22Rv1 (cell line): ENCODE data around the gene TCERG1L.

Experiments
- H3K27ac ChIP-seq: fragments of 450-650 bp; 2 replicates; pipeline ENCODE4 v1.5.1; 2017
- ZFX ChIP-seq: fragments of 450-650 bp; IDR thresholded peaks from 2 replicates; pipeline ENCODE4 v1.6.1; 2017; ENCODE audit warnings: antibody characterized with exemption, borderline replicate concordance
- TF ChIP-seq, protein P1 (sequence below): fragments of 450-650 bp; IDR thresholded peaks from 2 replicates; pipeline ENCODE4 v1.5.1; 2017; ENCODE audit warnings: mild to moderate bottlenecking

Gene TCERG1L

DNA sequence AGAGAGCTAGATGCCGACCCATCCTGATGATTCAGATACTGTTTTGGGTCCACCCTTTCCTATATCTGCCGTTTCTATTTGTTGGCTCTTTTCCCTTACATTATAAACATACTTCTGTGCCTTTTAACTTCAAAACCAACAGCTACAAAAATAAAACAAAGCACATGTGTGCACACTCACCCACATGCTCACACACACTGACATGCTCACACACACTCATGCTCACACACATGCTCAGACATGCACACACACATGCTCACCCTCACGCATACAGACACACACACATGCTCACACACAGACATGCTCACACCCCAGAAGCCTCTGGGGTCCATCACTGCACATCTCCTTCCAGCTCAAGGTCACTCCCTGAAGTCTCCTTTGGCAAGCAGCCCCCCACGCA is 88.1 kb downstream of the TCERG1L start:
- H3K27ac ChIP-seq, result no peak overlapping the region
- TF ChIP-seq, protein P1, sequence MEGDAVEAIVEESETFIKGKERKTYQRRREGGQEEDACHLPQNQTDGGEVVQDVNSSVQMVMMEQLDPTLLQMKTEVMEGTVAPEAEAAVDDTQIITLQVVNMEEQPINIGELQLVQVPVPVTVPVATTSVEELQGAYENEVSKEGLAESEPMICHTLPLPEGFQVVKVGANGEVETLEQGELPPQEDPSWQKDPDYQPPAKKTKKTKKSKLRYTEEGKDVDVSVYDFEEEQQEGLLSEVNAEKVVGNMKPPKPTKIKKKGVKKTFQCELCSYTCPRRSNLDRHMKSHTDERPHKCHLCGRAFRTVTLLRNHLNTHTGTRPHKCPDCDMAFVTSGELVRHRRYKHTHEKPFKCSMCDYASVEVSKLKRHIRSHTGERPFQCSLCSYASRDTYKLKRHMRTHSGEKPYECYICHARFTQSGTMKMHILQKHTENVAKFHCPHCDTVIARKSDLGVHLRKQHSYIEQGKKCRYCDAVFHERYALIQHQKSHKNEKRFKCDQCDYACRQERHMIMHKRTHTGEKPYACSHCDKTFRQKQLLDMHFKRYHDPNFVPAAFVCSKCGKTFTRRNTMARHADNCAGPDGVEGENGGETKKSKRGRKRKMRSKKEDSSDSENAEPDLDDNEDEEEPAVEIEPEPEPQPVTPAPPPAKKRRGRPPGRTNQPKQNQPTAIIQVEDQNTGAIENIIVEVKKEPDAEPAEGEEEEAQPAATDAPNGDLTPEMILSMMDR, result no peak
- no peak for TF ChIP-seq ZFX

DNA sequence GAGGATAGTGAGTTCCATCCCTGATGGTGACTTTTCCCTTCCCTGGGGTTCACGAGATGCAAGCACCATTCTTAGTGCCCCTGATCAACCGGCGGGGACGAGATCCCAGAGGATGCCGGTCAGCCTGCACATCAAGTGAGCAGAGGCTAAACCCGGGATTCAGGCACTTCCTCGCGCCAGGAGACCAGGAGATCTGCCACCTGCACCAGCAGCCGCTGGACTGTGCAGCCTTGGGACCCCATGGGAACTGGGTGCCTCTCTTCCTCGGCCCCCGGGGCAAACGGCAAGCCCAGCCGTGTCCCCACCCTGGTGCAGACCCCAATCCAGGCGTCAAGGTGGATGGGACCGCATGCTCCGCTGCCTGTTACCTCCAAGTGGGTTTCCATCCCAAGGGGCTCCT is 88.5 kb downstream of the TCERG1L start:
- TF ChIP-seq, protein P1, result no peak
- TF ChIP-seq ZFX, result no peak
- H3K27ac ChIP-seq, result no peak overlapping the region

- no peak overlapping the region for H3K27ac ChIP-seq
- no peak for TF ChIP-seq ZFX
- TF ChIP-seq, protein P1, result no peak
Observed at GRCh38 chr10:131221632-131222277, 89.8 kb downstream of the TCERG1L start.

GRCh38 chr10:131220601-131221171 is 90.8 kb downstream of the TCERG1L start:
- H3K27ac ChIP-seq, result no peak overlapping the region
- TF ChIP-seq, protein P1, result no peak
- no peak for TF ChIP-seq ZFX

- TF ChIP-seq, protein P1, result no peak
- TF ChIP-seq ZFX, result no peak
- H3K27ac ChIP-seq, result no peak overlapping the region
Observed at GRCh38 chr10:131219955-131220489, 91.5 kb downstream of the TCERG1L start.

GRCh38 chr10:131219584-131219886 is 92.0 kb downstream of the TCERG1L start:
- H3K27ac ChIP-seq, result no peak overlapping the region
- no peak for TF ChIP-seq ZFX
- TF ChIP-seq, protein P1, result no peak

- no peak overlapping the region for H3K27ac ChIP-seq
- TF ChIP-seq ZFX, result no peak
- TF ChIP-seq, protein P1, result no peak
Observed at GRCh38 chr10:131218811-131219583, 92.5 kb downstream of the TCERG1L start.
